GM12878 (cell line): ENCODE data around the gene HRNR. TPM values are rescaled to one million over a fixed set of nuclear protein-coding genes. Genes with fewer than 3 reads are reported as not detected.

Experiments
- ATAC-seq: fragments of 200-7000 bp; cut with Tn5 transposase; 3 replicates; pipeline ENCODE4 v1.9.1; 2020; ENCODE audit warnings: mild to moderate bottlenecking, moderate library complexity
- BruUV-seq: library from RNA; stranded (reverse); fragments of 400-500 nt; replicated peaks from 2 replicates; lab custom pipeline; 2021; lab: Mats Ljungman, UMichigan
- CTCF ChIA-PET: fragments of 300-600 bp; sonication (Branson Sonifier 250); formaldehyde crosslinking; extraction: SDS; loops from one replicate; lab custom pipeline; 2021; ENCODE audit warnings: inconsistent platforms; lab: Yijun Ruan, JAX
- POLR2A ChIA-PET: fragments of 350-600 bp; formaldehyde crosslinking; extraction: SDS; loops from one replicate; lab custom pipeline; 2021; ENCODE audit warnings: inconsistent platforms; lab: Charles Lee
- RAD21 ChIA-PET: fragments of 300-600 bp; sonication (Branson Sonifier 250); formaldehyde crosslinking; loops from one replicate; lab custom pipeline; 2023; ENCODE audit warnings: antibody characterized with exemption; ENCODE audit not compliant: unreplicated experiment; lab: Charles Lee
- SMC1A ChIA-PET: fragments of 300-600 bp; sonication (Branson Sonifier 250); formaldehyde crosslinking; loops from one replicate; lab custom pipeline; 2023; ENCODE audit not compliant: unreplicated experiment, uncharacterized antibody; lab: Charles Lee
- DNase-seq: peaks from one replicate; pipeline ENCODE4 v3.0.0-alpha.2; 2011; ENCODE audit warnings: low read depth, low spot score
- FAIRE-seq: peaks from 3 replicates; lab custom pipeline; 2011; peaks lifted over from hg19 to GRCh38; lab: Jason Lieb, UNC
- H2AFZ ChIP-seq: 2 replicates; pipeline ENCODE4 v1.6.0; 2011; ENCODE audit warnings: low read depth, low read length, control low read depth; ENCODE audit not compliant: control insufficient read depth
- H3K27ac ChIP-seq: 2 replicates; pipeline ENCODE4 v1.5.1; 2011; ENCODE audit warnings: control low read depth; ENCODE audit not compliant: control insufficient read depth, insufficient read depth
- H3K27me3 ChIP-seq, 2 experiments: replicated peaks in 1 of 2; 2 replicates each; pipeline versions ENCODE4 v1.6.0 to v1.6.1; 2011; ENCODE audit warnings: low read length in 1 of 2; ENCODE audit not compliant: control insufficient read depth in 2 of 2, insufficient read depth in 2 of 2
- H3K36me3 ChIP-seq, 2 experiments: 2 replicates each; pipeline ENCODE4 v1.5.1; 2011; ENCODE audit warnings: low read length in 1 of 2; ENCODE audit not compliant: control insufficient read depth in 2 of 2, insufficient read depth in 2 of 2
- H3K4me1 ChIP-seq: 2 replicates; pipeline ENCODE4 v1.6.1; 2011; ENCODE audit warnings: mild to moderate bottlenecking, low read length, moderate library complexity, mixed read lengths; ENCODE audit not compliant: control insufficient read depth, insufficient read depth
- H3K4me2 ChIP-seq: 2 replicates; pipeline ENCODE4 v1.6.0; 2011; ENCODE audit warnings: control low read depth; ENCODE audit not compliant: control insufficient read depth, insufficient read depth
- H3K4me3 ChIP-seq: fragments of 200-600 bp; sonication (generic); 2 replicates; pipeline ENCODE4 v1.5.1; 2016
- H3K79me2 ChIP-seq: 2 replicates; pipeline ENCODE4 v1.6.0; 2011; ENCODE audit warnings: low read length; ENCODE audit not compliant: control insufficient read depth, insufficient read depth
- H3K9ac ChIP-seq: 2 replicates; pipeline ENCODE4 v1.8.0; 2011; ENCODE audit warnings: low read length, control low read depth, mixed read lengths; ENCODE audit not compliant: control insufficient read depth, insufficient read depth
- H3K9me3 ChIP-seq: replicated peaks from 3 replicates; pipeline ENCODE4 v1.5.1; 2011; ENCODE audit warnings: mild to moderate bottlenecking, low read length; ENCODE audit not compliant: control insufficient read depth, insufficient read depth
- H4K20me1 ChIP-seq: 2 replicates; pipeline ENCODE4 v1.6.0; 2011; ENCODE audit not compliant: control insufficient read depth, insufficient read depth
- ASH2L ChIP-seq: fragments of 300-600, 200-600 bp; sonication (generic); IDR thresholded peaks from 2 replicates; pipeline ENCODE4 v1.6.1; 2017; ENCODE audit warnings: low read depth, mild to moderate bottlenecking, borderline replicate concordance
- CREM ChIP-seq: IDR thresholded peaks from 2 replicates; pipeline ENCODE4 v1.6.1; 2014; ENCODE audit warnings: antibody characterized with exemption, low read depth
- EGR1 ChIP-seq, 2 experiments: IDR thresholded peaks; 1 replicate in 1 of 2; 2 replicates in 1 of 2; pipeline ENCODE4 v1.6.1; 2011 to 2012; ENCODE audit warnings: low read depth in 2 of 2, low read length in 2 of 2, borderline replicate concordance in 1 of 2, mild to moderate bottlenecking in 1 of 2, moderate library complexity in 1 of 2
- ESRRA ChIP-seq: IDR thresholded peaks from 2 replicates; pipeline ENCODE4 v1.6.1; 2012; ENCODE audit warnings: mild to moderate bottlenecking, low read length, improper control_type of control experiment
- FOS ChIP-seq: IDR thresholded peaks from 3 replicates; pipeline ENCODE4 v1.6.1; 2011; ENCODE audit warnings: borderline replicate concordance; ENCODE audit not compliant: insufficient read length; ENCODE audit errors: extremely low read depth
- HDGF ChIP-seq: fragments of 450-650 bp; IDR thresholded peaks from 2 replicates; pipeline ENCODE4 v1.6.1; 2016; ENCODE audit warnings: antibody characterized with exemption
- JUND ChIP-seq: IDR thresholded peaks from 2 replicates; pipeline ENCODE4 v1.6.1; 2012; ENCODE audit warnings: low read depth, mild to moderate bottlenecking, low read length, improper control_type of control experiment, moderate library complexity
- NR2F1 ChIP-seq: fragments of 450-650 bp; conservative IDR thresholded peaks from 2 replicates; pipeline ENCODE4 v1.6.1; 2017; ENCODE audit warnings: mild to moderate bottlenecking
- PBX3 ChIP-seq: IDR thresholded peaks from 2 replicates; pipeline ENCODE4 v1.6.1; 2011; ENCODE audit warnings: mild to moderate bottlenecking, low read depth, low read length, moderate library complexity; ENCODE audit not compliant: insufficient replicate concordance
- WRNIP1 ChIP-seq: IDR thresholded peaks from 2 replicates; pipeline ENCODE4 v1.6.1; 2011; ENCODE audit warnings: low read depth, low read length, improper control_type of control experiment, borderline replicate concordance
- WGBS: methylation state at CpG from one replicate; pipeline ENCODE4 v1.1.6; 2016; ENCODE audit warnings: low lambda C conversion rate; ENCODE audit not compliant: insufficient replicate concordance, insufficient coverage; ENCODE audit errors: missing lambda C conversion rate; 5-methylcytosine and 5-hydroxymethylcytosine counted together
- in situ Hi-C: fragments of 300-500 bp; cut with MboI; formaldehyde crosslinking; loops from 9 replicates; pipeline ENCODE4 v1.14.3; 2018; ENCODE audit warnings: mixed read lengths
- intact Hi-C: fragments of 100-400 bp; cut with micrococcal nuclease; formaldehyde crosslinking; loops from one replicate; pipeline ENCODE4 v1.14.2; 2022; ENCODE audit not compliant: unreplicated experiment
- polyA plus RNA-seq, 11 experiments: library from polyadenylated mRNA; depleted of rRNA in 4 of 11; unstranded in 6 of 11; stranded (reverse) in 5 of 11; fragments of >200 nt; fragmentation: Nextera tagmentation in 4 of 11; fragmentation: Illumina TruSeq in 1 of 11; extraction: Ambion mirVana in 4 of 11; extraction: Trizol in 1 of 11; gene quantifications; 1 replicate in 1 of 11; 2 replicates in 10 of 11; pipeline versions ENCODE4 v1.2.1 to v1.2.3, GENCODE V29; 2011 to 2016; ENCODE audit warnings: inconsistent platforms in 2 of 11, missing spikeins in 2 of 11, low read depth in 1 of 11
- total RNA-seq, 4 experiments: library from RNA; depleted of rRNA in 3 of 4; stranded (reverse); fragments of >200 nt in 3 of 4; fragmentation: Illumina TruSeq in 1 of 4; extraction: Trizol in 1 of 4; gene quantifications; 2 replicates each; pipeline versions ENCODE4 v1.2.1 to v1.2.3, GENCODE V29; 2013 to 2021
- TF ChIP-seq, protein P1 (sequence below): fragments of 450-650 bp; IDR thresholded peaks from 2 replicates; pipeline ENCODE4 v1.6.1; 2018; ENCODE audit warnings: mild to moderate bottlenecking, low read depth, moderate library complexity; ENCODE audit not compliant: partially characterized antibody
- TF ChIP-seq, protein P2 (sequence below): IDR thresholded peaks from 2 replicates; pipeline ENCODE4 v1.6.1; 2012; ENCODE audit warnings: low read depth, low read length, improper control_type of control experiment

Gene HRNR
- total and polyA plus RNA-seq, 10 of the 15 experiments (the other 5 are each of a cell fraction or from before 2014, with no cell fraction given), result not detected

DNA sequence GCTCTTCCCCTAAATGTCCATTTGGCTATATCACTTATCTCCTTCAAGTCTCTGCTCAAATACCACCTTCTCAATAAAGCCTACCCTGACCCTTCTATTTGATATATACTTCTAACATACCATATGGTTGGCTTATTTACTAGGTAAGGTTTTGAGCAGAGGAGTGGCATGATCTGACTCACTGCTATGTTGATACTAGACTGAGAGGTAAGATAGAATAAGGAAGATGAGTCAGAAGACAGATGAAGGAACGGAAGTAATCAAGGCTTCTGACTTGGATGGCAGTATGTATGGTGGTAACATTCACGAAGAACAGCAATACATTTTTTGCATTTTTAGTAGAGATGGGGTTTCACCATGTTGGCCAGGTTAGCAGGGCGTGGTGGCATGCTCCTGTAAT is 4.8 kb upstream of the HRNR start:
- Histone ChIP-seq H3K4me1 (no peaks in the 10 kb centered on the region), H3K79me2 (no peaks in the 10 kb centered on the region), H3K9me3 (no peaks in the 10 kb centered on the region), H3K36me3 (no peaks in the 10 kb centered on the region), H3K4me2 (no peak overlapping the region), H2AFZ (no peak overlapping the region), H3K4me3 (no peak overlapping the region), H3K27me3 (no peaks in the 10 kb centered on the region; a peak in 1 of 4 replicates), H3K27ac (no peak overlapping the region), H3K9ac (no peak overlapping the region), H4K20me1 (no peaks in the 10 kb centered on the region)
- WGBS, result 0% methylated on average over 3 of the region's 3 CpGs
- ChIA-PET POLR2A (no interaction called here), SMC1A (no interaction called here), RAD21 (no interaction called here), CTCF (interaction anchor here (0.7 kb wide), 1 partner anchor 118 kb away, joined by 3 read pairs; no protein-coding TSS in a partner anchor)
- in situ Hi-C loops (no loop called here), intact Hi-C loops (no loop called here)
- BruUV-seq, result no TSS peak
- ATAC-seq (no peak), DNase-seq (no peak), FAIRE-seq (no peak)
- no peak for TF ChIP-seq HDGF
- TF ChIP-seq ESRRA, result no peak

DNA sequence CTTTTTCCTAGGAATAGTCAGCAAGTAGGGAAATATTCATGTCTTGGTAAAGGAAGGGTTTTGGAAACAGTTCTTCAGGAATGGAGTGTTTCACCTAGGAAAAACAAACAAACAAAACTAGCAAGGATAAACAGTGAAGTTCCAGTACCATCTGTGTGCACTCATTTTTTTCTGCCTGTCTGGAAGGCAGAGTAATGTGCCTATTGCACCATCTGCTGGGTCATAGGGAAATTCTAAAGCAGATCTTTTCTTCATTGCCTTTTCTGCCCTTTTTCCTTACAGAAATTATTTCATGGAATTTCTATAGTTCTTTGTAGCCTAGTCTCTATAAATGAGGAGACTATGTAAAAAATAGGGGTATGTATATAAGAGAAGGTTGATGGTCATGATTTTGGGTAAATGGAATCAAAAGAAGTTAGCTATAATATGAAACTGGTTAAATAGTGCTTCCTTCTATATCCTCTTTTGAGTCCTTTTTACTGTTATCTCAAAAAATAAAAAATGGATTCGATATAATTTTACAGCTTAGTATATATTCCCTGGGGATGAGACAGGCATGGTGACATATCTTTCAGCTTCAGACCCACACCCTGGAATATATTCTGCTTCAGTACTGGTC is 3.4 kb upstream of the HRNR start:
- intact Hi-C loops, result no loop called here
- in situ Hi-C loops, result no loop called here
- CTCF ChIA-PET, result interaction anchor here (0.7 kb wide), 1 partner anchor 934 kb away, joined by 3 read pairs; no protein-coding TSS in a partner anchor
- no peak for TF ChIP-seq NR2F1
- no peak for TF ChIP-seq ASH2L
- no peak for TF ChIP-seq JUND
- TF ChIP-seq WRNIP1, result no peak
- TF ChIP-seq CREM, result no peak
- TF ChIP-seq, protein P1, sequence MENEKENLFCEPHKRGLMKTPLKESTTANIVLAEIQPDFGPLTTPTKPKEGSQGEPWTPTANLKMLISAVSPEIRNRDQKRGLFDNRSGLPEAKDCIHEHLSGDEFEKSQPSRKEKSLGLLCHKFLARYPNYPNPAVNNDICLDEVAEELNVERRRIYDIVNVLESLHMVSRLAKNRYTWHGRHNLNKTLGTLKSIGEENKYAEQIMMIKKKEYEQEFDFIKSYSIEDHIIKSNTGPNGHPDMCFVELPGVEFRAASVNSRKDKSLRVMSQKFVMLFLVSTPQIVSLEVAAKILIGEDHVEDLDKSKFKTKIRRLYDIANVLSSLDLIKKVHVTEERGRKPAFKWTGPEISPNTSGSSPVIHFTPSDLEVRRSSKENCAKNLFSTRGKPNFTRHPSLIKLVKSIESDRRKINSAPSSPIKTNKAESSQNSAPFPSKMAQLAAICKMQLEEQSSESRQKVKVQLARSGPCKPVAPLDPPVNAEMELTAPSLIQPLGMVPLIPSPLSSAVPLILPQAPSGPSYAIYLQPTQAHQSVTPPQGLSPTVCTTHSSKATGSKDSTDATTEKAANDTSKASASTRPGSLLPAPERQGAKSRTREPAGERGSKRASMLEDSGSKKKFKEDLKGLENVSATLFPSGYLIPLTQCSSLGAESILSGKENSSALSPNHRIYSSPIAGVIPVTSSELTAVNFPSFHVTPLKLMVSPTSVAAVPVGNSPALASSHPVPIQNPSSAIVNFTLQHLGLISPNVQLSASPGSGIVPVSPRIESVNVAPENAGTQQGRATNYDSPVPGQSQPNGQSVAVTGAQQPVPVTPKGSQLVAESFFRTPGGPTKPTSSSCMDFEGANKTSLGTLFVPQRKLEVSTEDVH, result no peak
- no peak for TF ChIP-seq PBX3
- no peak for TF ChIP-seq EGR1 (IDR thresholded peaks at IDR 0.05; ENCODE audit: borderline replicate concordance in 1 of 2, low read depth in 2 of 2, low read length in 2 of 2)
- TF ChIP-seq, protein P2, sequence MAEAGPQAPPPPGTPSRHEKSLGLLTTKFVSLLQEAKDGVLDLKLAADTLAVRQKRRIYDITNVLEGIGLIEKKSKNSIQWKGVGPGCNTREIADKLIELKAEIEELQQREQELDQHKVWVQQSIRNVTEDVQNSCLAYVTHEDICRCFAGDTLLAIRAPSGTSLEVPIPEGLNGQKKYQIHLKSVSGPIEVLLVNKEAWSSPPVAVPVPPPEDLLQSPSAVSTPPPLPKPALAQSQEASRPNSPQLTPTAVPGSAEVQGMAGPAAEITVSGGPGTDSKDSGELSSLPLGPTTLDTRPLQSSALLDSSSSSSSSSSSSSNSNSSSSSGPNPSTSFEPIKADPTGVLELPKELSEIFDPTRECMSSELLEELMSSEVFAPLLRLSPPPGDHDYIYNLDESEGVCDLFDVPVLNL, result no peak
- TF ChIP-seq FOS, result no peak

More for the DNA sequence above, 3.4 kb upstream of the HRNR start:
- Histone ChIP-seq H3K9me3 (no peaks in the 10 kb centered on the region), H3K4me2 (no peak overlapping the region), H4K20me1 (no peaks in the 10 kb centered on the region), H3K36me3 (no peaks in the 10 kb centered on the region), H3K4me1 (no peaks in the 10 kb centered on the region), H3K9ac (no peak overlapping the region), H3K27ac (no peak overlapping the region), H3K79me2 (no peaks in the 10 kb centered on the region), H3K4me3 (no peak overlapping the region), H3K27me3 (no peaks in the 10 kb centered on the region; a peak in 1 of 4 replicates), H2AFZ (no peak overlapping the region)
- RAD21 ChIA-PET, result no interaction called here
- SMC1A ChIA-PET, result no interaction called here
- 5% methylated on average over 1 of the region's 1 CpG for WGBS
- BruUV-seq, result no TSS peak
- POLR2A ChIA-PET, result no interaction called here
- ATAC-seq (no peak), FAIRE-seq (no peak), DNase-seq (no peak)
